Measurements from ENCODE around the gene CACNA1B. TPM values are rescaled to one million over a fixed set of nuclear protein-coding genes. Genes with fewer than 3 reads are reported as not detected.
"Not testable (repeated sequence)": the region's sequence is repeated elsewhere in the genome, so short reads cannot be mapped to it uniquely, and the experiment has no call there.

CACNA1B gene
- polyA plus RNA-seq, 1 donor, result 0.72 TPM

- DNase-seq (ENCODE audit: low read depth), result no peak
Measured at GRCh38 chr9:138117101-138117750, 239.6 kb downstream of the CACNA1B start.

- DNase-seq (ENCODE audit: low read depth), result no peak
Measured at GRCh38 chr9:138117836-138118235, 240.3 kb downstream of the CACNA1B start.

- no peak for DNase-seq (ENCODE audit: low read depth)
Measured at GRCh38 chr9:138118601-138119071, 241.1 kb downstream of the CACNA1B start.

GRCh38 chr9:138119202-138120027 is 241.8 kb downstream of the CACNA1B start:
- no peak for DNase-seq (ENCODE audit: low read depth)

- DNase-seq (ENCODE audit: low read depth), result no peak
Measured at GRCh38 chr9:138120072-138120471, 242.5 kb downstream of the CACNA1B start.

- DNase-seq (ENCODE audit: low read depth), result no peak
Measured at GRCh38 chr9:138120511-138121437, 243.2 kb downstream of the CACNA1B start.

GRCh38 chr9:138121438-138122050 is 244.0 kb downstream of the CACNA1B start:
- DNase-seq (ENCODE audit: low read depth), result no peak

- no peak for DNase-seq (ENCODE audit: low read depth)
Measured at GRCh38 chr9:138122201-138122600, 244.6 kb downstream of the CACNA1B start.

- DNase-seq (ENCODE audit: low read depth), result no peak
Measured at GRCh38 chr9:138122676-138123075, 245.1 kb downstream of the CACNA1B start.

- no peak for DNase-seq (ENCODE audit: low read depth)
Measured at GRCh38 chr9:138123086-138123485, 245.5 kb downstream of the CACNA1B start.

GRCh38 chr9:138126090-138126857 is 248.7 kb downstream of the CACNA1B start:
- not testable (repeated sequence) for DNase-seq (ENCODE audit: low read depth)

GRCh38 chr9:138126858-138127584 is 249.4 kb downstream of the CACNA1B start:
- DNase-seq (ENCODE audit: low read depth), result not testable (repeated sequence)

- DNase-seq (ENCODE audit: low read depth), result not testable (repeated sequence)
Measured at GRCh38 chr9:138128027-138128426, 250.4 kb downstream of the CACNA1B start.

GRCh38 chr9:138129318-138129717 is 251.7 kb downstream of the CACNA1B start:
- not testable (repeated sequence) for DNase-seq (ENCODE audit: low read depth)

- not testable (repeated sequence) for DNase-seq (ENCODE audit: low read depth)
Measured at GRCh38 chr9:138132946-138133705, 255.5 kb downstream of the CACNA1B start.

GRCh38 chr9:138134581-138134980 is 257.0 kb downstream of the CACNA1B start:
- DNase-seq (ENCODE audit: low read depth), result not testable (repeated sequence)

- not testable (repeated sequence) for DNase-seq (ENCODE audit: low read depth)
Measured at GRCh38 chr9:138139096-138139495, 261.5 kb downstream of the CACNA1B start.

GRCh38 chr9:138140980-138141379 is 263.4 kb downstream of the CACNA1B start:
- not testable (repeated sequence) for DNase-seq (ENCODE audit: low read depth)
